Measurements from ENCODE around the gene ABCC4.

Gene ABCC4

GRCh38 chr13:95136638-95137037 lies 164.6 kb downstream of the ABCC4 start:
- no peak overlapping the region for H3K9ac ChIP-seq (ENCODE audit: low read depth, low read length)
- H3K27me3 ChIP-seq (ENCODE audit: insufficient read depth, low read length) = no peaks in the 10 kb centered on the region
- H3K36me3 ChIP-seq (ENCODE audit: insufficient read depth, low read depth, low read length) = no peaks in the 10 kb centered on the region
- no peaks in the 10 kb centered on the region for H3K9me3 ChIP-seq (ENCODE audit: insufficient read depth, low read depth, low read length)
- H3K4me1 ChIP-seq (ENCODE audit: insufficient read depth, low read length) = 0 out of 2 replicates have a peak, but pooled peaks cover 4% of the 10 kb centered on the region
- no peak overlapping the region for H3K4me3 ChIP-seq (ENCODE audit: low read length)
- H3K27ac ChIP-seq (ENCODE audit: low read length) = no peak overlapping the region

GRCh38 chr13:95133498-95133897 lies 167.8 kb downstream of the ABCC4 start:
- Histone ChIP-seq H3K9me3 (ENCODE audit: insufficient read depth, low read depth, low read length) (no peaks in the 10 kb centered on the region), H3K9ac (ENCODE audit: low read depth, low read length) (no peak overlapping the region), H3K27ac (ENCODE audit: low read length) (no peak overlapping the region), H3K4me3 (ENCODE audit: low read length) (no peak overlapping the region), H3K4me1 (ENCODE audit: insufficient read depth, low read length) (0 out of 2 replicates have a peak, but pooled peaks cover 4% of the 10 kb centered on the region), H3K27me3 (ENCODE audit: insufficient read depth, low read length) (no peaks in the 10 kb centered on the region), H3K36me3 (ENCODE audit: insufficient read depth, low read depth, low read length) (no peaks in the 10 kb centered on the region)

GRCh38 chr13:95129004-95129403 lies 172.2 kb downstream of the ABCC4 start:
- Histone ChIP-seq H3K9ac (ENCODE audit: low read depth, low read length) (no peak overlapping the region), H3K9me3 (ENCODE audit: insufficient read depth, low read depth, low read length) (no peaks in the 10 kb centered on the region), H3K4me1 (ENCODE audit: insufficient read depth, low read length) (0 out of 2 replicates have a peak, but pooled peaks cover 3% of the 10 kb centered on the region), H3K27ac (ENCODE audit: low read length) (no peak overlapping the region), H3K36me3 (ENCODE audit: insufficient read depth, low read depth, low read length) (no peaks in the 10 kb centered on the region), H3K4me3 (ENCODE audit: low read length) (no peak overlapping the region), H3K27me3 (ENCODE audit: insufficient read depth, low read length) (no peaks in the 10 kb centered on the region)

GRCh38 chr13:95128045-95128643 lies 173.1 kb downstream of the ABCC4 start:
- Histone ChIP-seq H3K27ac (ENCODE audit: low read length) (no peak overlapping the region), H3K9me3 (ENCODE audit: insufficient read depth, low read depth, low read length) (no peaks in the 10 kb centered on the region), H3K4me1 (ENCODE audit: insufficient read depth, low read length) (no peaks in the 10 kb centered on the region), H3K27me3 (ENCODE audit: insufficient read depth, low read length) (no peaks in the 10 kb centered on the region), H3K9ac (ENCODE audit: low read depth, low read length) (no peak overlapping the region), H3K36me3 (ENCODE audit: insufficient read depth, low read depth, low read length) (no peaks in the 10 kb centered on the region), H3K4me3 (ENCODE audit: low read length) (no peak overlapping the region)

GRCh38 chr13:95124959-95125358 lies 176.3 kb downstream of the ABCC4 start:
- no peaks in the 10 kb centered on the region for H3K27me3 ChIP-seq (ENCODE audit: insufficient read depth, low read length)
- H3K9me3 ChIP-seq (ENCODE audit: insufficient read depth, low read depth, low read length) = no peaks in the 10 kb centered on the region
- H3K9ac ChIP-seq (ENCODE audit: low read depth, low read length) = no peak overlapping the region
- H3K27ac ChIP-seq (ENCODE audit: low read length) = no peak overlapping the region
- H3K36me3 ChIP-seq (ENCODE audit: insufficient read depth, low read depth, low read length) = no peaks in the 10 kb centered on the region
- H3K4me3 ChIP-seq (ENCODE audit: low read length) = no peak overlapping the region
- H3K4me1 ChIP-seq (ENCODE audit: insufficient read depth, low read length) = no peaks in the 10 kb centered on the region

- Histone ChIP-seq H3K4me1 (ENCODE audit: insufficient read depth, low read length) (no peaks in the 10 kb centered on the region), H3K27me3 (ENCODE audit: insufficient read depth, low read length) (no peaks in the 10 kb centered on the region), H3K27ac (ENCODE audit: low read length) (no peak overlapping the region), H3K36me3 (ENCODE audit: insufficient read depth, low read depth, low read length) (no peaks in the 10 kb centered on the region), H3K9ac (ENCODE audit: low read depth, low read length) (no peak overlapping the region), H3K9me3 (ENCODE audit: insufficient read depth, low read depth, low read length) (no peaks in the 10 kb centered on the region), H3K4me3 (ENCODE audit: low read length) (no peak overlapping the region)
Measured at GRCh38 chr13:95123726-95124125, 177.5 kb downstream of the ABCC4 start.

- H3K9me3 ChIP-seq (ENCODE audit: insufficient read depth, low read depth, low read length) = no peaks in the 10 kb centered on the region
- H3K4me3 ChIP-seq (ENCODE audit: low read length) = no peak overlapping the region
- H3K27ac ChIP-seq (ENCODE audit: low read length) = no peak overlapping the region
- H3K9ac ChIP-seq (ENCODE audit: low read depth, low read length) = no peak overlapping the region
- H3K4me1 ChIP-seq (ENCODE audit: insufficient read depth, low read length) = no peaks in the 10 kb centered on the region
- H3K36me3 ChIP-seq (ENCODE audit: insufficient read depth, low read depth, low read length) = no peaks in the 10 kb centered on the region
- H3K27me3 ChIP-seq (ENCODE audit: insufficient read depth, low read length) = no peaks in the 10 kb centered on the region
Measured at GRCh38 chr13:95122063-95122462, 179.2 kb downstream of the ABCC4 start.

GRCh38 chr13:95121516-95121915 lies 179.7 kb downstream of the ABCC4 start:
- Histone ChIP-seq H3K4me1 (ENCODE audit: insufficient read depth, low read length) (no peaks in the 10 kb centered on the region), H3K27ac (ENCODE audit: low read length) (no peak overlapping the region), H3K9ac (ENCODE audit: low read depth, low read length) (no peak overlapping the region), H3K36me3 (ENCODE audit: insufficient read depth, low read depth, low read length) (no peaks in the 10 kb centered on the region), H3K27me3 (ENCODE audit: insufficient read depth, low read length) (no peaks in the 10 kb centered on the region), H3K9me3 (ENCODE audit: insufficient read depth, low read depth, low read length) (no peaks in the 10 kb centered on the region), H3K4me3 (ENCODE audit: low read length) (no peak overlapping the region)

- no peaks in the 10 kb centered on the region for H3K36me3 ChIP-seq (ENCODE audit: insufficient read depth, low read depth, low read length)
- H3K4me1 ChIP-seq (ENCODE audit: insufficient read depth, low read length) = no peaks in the 10 kb centered on the region
- H3K9me3 ChIP-seq (ENCODE audit: insufficient read depth, low read depth, low read length) = no peaks in the 10 kb centered on the region
- no peak overlapping the region for H3K27ac ChIP-seq (ENCODE audit: low read length)
- H3K9ac ChIP-seq (ENCODE audit: low read depth, low read length) = no peak overlapping the region
- H3K4me3 ChIP-seq (ENCODE audit: low read length) = no peak overlapping the region
- no peaks in the 10 kb centered on the region for H3K27me3 ChIP-seq (ENCODE audit: insufficient read depth, low read length)
Measured at GRCh38 chr13:95120650-95121049, 180.6 kb downstream of the ABCC4 start.

- Histone ChIP-seq H3K27ac (ENCODE audit: low read length) (no peak overlapping the region), H3K36me3 (ENCODE audit: insufficient read depth, low read depth, low read length) (no peaks in the 10 kb centered on the region), H3K4me3 (ENCODE audit: low read length) (no peak overlapping the region), H3K9ac (ENCODE audit: low read depth, low read length) (no peak overlapping the region), H3K9me3 (ENCODE audit: insufficient read depth, low read depth, low read length) (no peaks in the 10 kb centered on the region), H3K4me1 (ENCODE audit: insufficient read depth, low read length) (peaks cover 8% of the 10 kb centered on the region), H3K27me3 (ENCODE audit: insufficient read depth, low read length) (no peaks in the 10 kb centered on the region)
Measured at GRCh38 chr13:95118541-95119324, 182.5 kb downstream of the ABCC4 start.

GRCh38 chr13:95117092-95117491 lies 184.2 kb downstream of the ABCC4 start:
- no peak overlapping the region for H3K4me3 ChIP-seq (ENCODE audit: low read length)
- H3K36me3 ChIP-seq (ENCODE audit: insufficient read depth, low read depth, low read length) = no peaks in the 10 kb centered on the region
- H3K9me3 ChIP-seq (ENCODE audit: insufficient read depth, low read depth, low read length) = no peaks in the 10 kb centered on the region
- H3K27ac ChIP-seq (ENCODE audit: low read length) = no peak overlapping the region
- H3K9ac ChIP-seq (ENCODE audit: low read depth, low read length) = no peak overlapping the region
- peaks cover 8% of the 10 kb centered on the region for H3K4me1 ChIP-seq (ENCODE audit: insufficient read depth, low read length)
- H3K27me3 ChIP-seq (ENCODE audit: insufficient read depth, low read length) = no peaks in the 10 kb centered on the region

GRCh38 chr13:95115525-95115924 lies 185.7 kb downstream of the ABCC4 start:
- no peaks in the 10 kb centered on the region for H3K36me3 ChIP-seq (ENCODE audit: insufficient read depth, low read depth, low read length)
- no peak overlapping the region for H3K27ac ChIP-seq (ENCODE audit: low read length)
- no peak overlapping the region; the same call in 1 of the 2 replicates for H3K9ac ChIP-seq (ENCODE audit: low read depth, low read length)
- H3K4me1 ChIP-seq (ENCODE audit: insufficient read depth, low read length) = peaks cover 8% of the 10 kb centered on the region
- no peak overlapping the region for H3K4me3 ChIP-seq (ENCODE audit: low read length)
- H3K9me3 ChIP-seq (ENCODE audit: insufficient read depth, low read depth, low read length) = no peaks in the 10 kb centered on the region
- no peaks in the 10 kb centered on the region for H3K27me3 ChIP-seq (ENCODE audit: insufficient read depth, low read length)

Measured in iPS-20b (cell line).